Effector memory CD4-positive, alpha-beta T cell (primary cell): ENCODE measurements around the gene ADA.

Experiments used
- DNase-seq, 3 donors: peaks; one replicate each; pipeline ENCODE4 v3.0.0-alpha.2; 2020
- H3K27ac ChIP-seq: 2 replicates; pipeline ENCODE4 v1.7.0; 2013; ENCODE audit warnings: mild to moderate bottlenecking, low read length, moderate library complexity; ENCODE audit not compliant: insufficient read depth, poor library complexity, severe bottlenecking
- H3K27me3 ChIP-seq: replicated peaks from 2 replicates; pipeline ENCODE4 v1.7.0; 2013; ENCODE audit warnings: mild to moderate bottlenecking, low read length; ENCODE audit not compliant: insufficient read depth, control insufficient read depth, poor library complexity, severe bottlenecking
- H3K36me3 ChIP-seq: 2 replicates; pipeline ENCODE4 v1.7.0; 2013; ENCODE audit warnings: mild to moderate bottlenecking, low read length, moderate library complexity; ENCODE audit not compliant: control insufficient read depth, insufficient read depth
- H3K4me1 ChIP-seq: 2 replicates; pipeline ENCODE4 v1.7.0; 2013; ENCODE audit warnings: low read length, mild to moderate bottlenecking; ENCODE audit not compliant: control insufficient read depth, insufficient read depth, poor library complexity, severe bottlenecking
- H3K4me3 ChIP-seq: 2 replicates; pipeline ENCODE4 v1.7.0; 2013; ENCODE audit warnings: low read length, low read depth, mild to moderate bottlenecking; ENCODE audit not compliant: insufficient read depth, poor library complexity, severe bottlenecking
- H3K9me3 ChIP-seq: 2 replicates; pipeline ENCODE4 v1.7.0; 2013; ENCODE audit warnings: mild to moderate bottlenecking, low read length, moderate library complexity; ENCODE audit not compliant: control insufficient read depth

The ADA gene

GRCh38 chr20:44609006-44609515 is 42.4 kb downstream of the ADA start:
- Histone ChIP-seq H3K27ac (no peak overlapping the region), H3K36me3 (peaks cover 3% of the 10 kb centered on the region), H3K4me3 (no peak overlapping the region), H3K9me3 (no peaks in the 10 kb centered on the region), H3K4me1 (peaks cover 9% of the 10 kb centered on the region), H3K27me3 (no peaks in the 10 kb centered on the region)
- no peak for DNase-seq

- H3K4me3 ChIP-seq, result no peak overlapping the region
- no peak for DNase-seq
- peaks cover 9% of the 10 kb centered on the region for H3K4me1 ChIP-seq
- no peak overlapping the region for H3K27ac ChIP-seq
- H3K36me3 ChIP-seq, result no peaks in the 10 kb centered on the region
- no peaks in the 10 kb centered on the region for H3K9me3 ChIP-seq
- no peaks in the 10 kb centered on the region for H3K27me3 ChIP-seq
These were observed 44.6 kb downstream of the ADA start for GRCh38 chr20:44606725-44607441.

GRCh38 chr20:44603327-44603726 is 48.2 kb downstream of the ADA start:
- Histone ChIP-seq H3K27me3 (no peaks in the 10 kb centered on the region), H3K4me1 (peaks cover 5% of the 10 kb centered on the region), H3K9me3 (no peaks in the 10 kb centered on the region), H3K4me3 (no peak overlapping the region), H3K27ac (no peak overlapping the region), H3K36me3 (no peaks in the 10 kb centered on the region)
- DNase-seq, result no peak

- Histone ChIP-seq H3K4me3 (no peak overlapping the region), H3K27ac (no peak overlapping the region), H3K4me1 (peaks cover 5% of the 10 kb centered on the region), H3K9me3 (no peaks in the 10 kb centered on the region), H3K27me3 (no peaks in the 10 kb centered on the region), H3K36me3 (no peaks in the 10 kb centered on the region)
- DNase-seq, result no peak
These were observed 49.7 kb downstream of the ADA start for GRCh38 chr20:44601801-44602204.

- Histone ChIP-seq H3K27ac (no peak overlapping the region), H3K4me1 (peaks cover 5% of the 10 kb centered on the region), H3K4me3 (no peak overlapping the region), H3K9me3 (no peaks in the 10 kb centered on the region), H3K27me3 (no peaks in the 10 kb centered on the region), H3K36me3 (no peaks in the 10 kb centered on the region)
- DNase-seq, result no peak
These were observed 50.2 kb downstream of the ADA start for GRCh38 chr20:44601236-44601671.

GRCh38 chr20:44600758-44601201 is 50.7 kb downstream of the ADA start:
- Histone ChIP-seq H3K4me3 (no peak overlapping the region), H3K27me3 (no peaks in the 10 kb centered on the region), H3K9me3 (no peaks in the 10 kb centered on the region), H3K36me3 (no peaks in the 10 kb centered on the region), H3K4me1 (peaks cover 5% of the 10 kb centered on the region), H3K27ac (no peak overlapping the region)
- DNase-seq, result no peak

- DNase-seq, result no peak
- H3K27ac ChIP-seq, result no peak overlapping the region
These were observed 51.2 kb downstream of the ADA start for GRCh38 chr20:44600301-44600700.

GRCh38 chr20:44599715-44600114 is 51.8 kb downstream of the ADA start:
- DNase-seq, result no peak
- no peaks in the 10 kb centered on the region for H3K36me3 ChIP-seq
- no peaks in the 10 kb centered on the region for H3K27me3 ChIP-seq
- H3K4me1 ChIP-seq, result peaks cover 5% of the 10 kb centered on the region
- no peak overlapping the region for H3K27ac ChIP-seq
- no peaks in the 10 kb centered on the region for H3K9me3 ChIP-seq
- H3K4me3 ChIP-seq, result no peak overlapping the region

More at GRCh38 chr20:44600301-44600700, 51.2 kb downstream of the ADA start:
- no peak overlapping the region for H3K4me3 ChIP-seq
- no peaks in the 10 kb centered on the region for H3K36me3 ChIP-seq
- H3K9me3 ChIP-seq, result no peaks in the 10 kb centered on the region
- H3K27me3 ChIP-seq, result no peaks in the 10 kb centered on the region
- H3K4me1 ChIP-seq, result peaks cover 5% of the 10 kb centered on the region

GRCh38 chr20:44598423-44599305 is 52.8 kb downstream of the ADA start:
- no peak for DNase-seq
- no peaks in the 10 kb centered on the region for H3K9me3 ChIP-seq
- no peak overlapping the region for H3K4me3 ChIP-seq
- H3K27ac ChIP-seq, result no peak overlapping the region
- no peaks in the 10 kb centered on the region for H3K27me3 ChIP-seq
- H3K4me1 ChIP-seq, result peaks cover 5% of the 10 kb centered on the region
- H3K36me3 ChIP-seq, result no peaks in the 10 kb centered on the region

- Histone ChIP-seq H3K27me3 (no peaks in the 10 kb centered on the region), H3K36me3 (no peaks in the 10 kb centered on the region), H3K4me3 (no peak overlapping the region), H3K4me1 (peaks cover 5% of the 10 kb centered on the region), H3K27ac (no peak overlapping the region), H3K9me3 (no peaks in the 10 kb centered on the region)
- no peak for DNase-seq
These were observed 53.6 kb downstream of the ADA start for GRCh38 chr20:44597930-44598329.
